Type B pancreatic cell (in vitro differentiated cells): ENCODE results near the gene FXYD5. TPM values are rescaled to one million over a fixed set of nuclear protein-coding genes. Genes with fewer than 3 reads are reported as not detected.

Experiments used
- DNase-seq: peaks from one replicate; pipeline ENCODE4 v3.0.0; 2021; ENCODE audit warnings: mixed read lengths; ENCODE audit not compliant: unreplicated experiment; ENCODE audit errors: extremely low spot score
- H3K27ac Mint-ChIP-seq: 2 replicates; pipeline ENCODE4 v1.8.0; 2021; ENCODE audit warnings: mild to moderate bottlenecking, mixed read lengths
- H3K27me3 Mint-ChIP-seq: 2 replicates; pipeline ENCODE4 v1.8.0; 2021; ENCODE audit warnings: mixed read lengths
- H3K36me3 Mint-ChIP-seq: 2 replicates; pipeline ENCODE4 v1.8.0; 2021; ENCODE audit warnings: mixed read lengths
- H3K4me1 Mint-ChIP-seq: one replicate; pipeline ENCODE4 v1.8.0; 2021; ENCODE audit warnings: mixed read lengths; ENCODE audit not compliant: unreplicated experiment
- H3K4me3 Mint-ChIP-seq: 2 replicates; pipeline ENCODE4 v1.8.0; 2021; ENCODE audit warnings: mild to moderate bottlenecking, mixed read lengths
- H3K9me3 Mint-ChIP-seq: 2 replicates; pipeline ENCODE4 v1.8.0; 2021; ENCODE audit warnings: mixed read lengths
- CTCF ChIP-seq: fragments of 200-600 bp; sonication (generic); conservative IDR thresholded peaks from 2 replicates; pipeline ENCODE4 v1.5.0; 2021; ENCODE audit warnings: antibody characterized with exemption, mild to moderate bottlenecking
- total RNA-seq: library from RNA; stranded (reverse); gene quantifications from 2 replicates; pipeline ENCODE4 v1.2.1, GENCODE V29; 2021; ENCODE audit warnings: low replicate concordance

Gene FXYD5
- total RNA-seq, 1 donor from 2014 or later, result 24.2 TPM

GRCh38 chr19:35133826-35134225, 20.7 kb upstream of the FXYD5 start:
- Mint-ChIP-seq H3K4me3 (no peak overlapping the region), H3K27ac (no peak overlapping the region), H3K36me3 (no peaks in the 10 kb centered on the region), H3K27me3 (peaks cover 5% of the 10 kb centered on the region), H3K4me1 (peaks cover 28% of the 10 kb centered on the region), H3K9me3 (peaks cover 11% of the 10 kb centered on the region)
- no peak for DNase-seq
- no peak for TF ChIP-seq CTCF

- Mint-ChIP-seq H3K4me1 (peaks cover 26% of the 10 kb centered on the region), H3K27ac (no peak within 1 kb of the TSS), H3K36me3 (no peaks in the 10 kb centered on the region), H3K27me3 (peaks cover 7% of the 10 kb centered on the region), H3K4me3 (peak within 1 kb of the TSS; percentile 45), H3K9me3 (peaks cover 11% of the 10 kb centered on the region)
- no peak for TF ChIP-seq CTCF
- DNase-seq, result no peak
These were observed 19.8 kb upstream of the FXYD5 start, which contains the start of gene LGI4 for GRCh38 chr19:35134601-35135242. TSS of gene LGI4 (minus strand) at chr19:35135059. CDS start at chr19:35134680, 379 bp downstream.

- H3K9me3 Mint-ChIP-seq, result peaks cover 11% of the 10 kb centered on the region
- H3K27me3 Mint-ChIP-seq, result peaks cover 8% of the 10 kb centered on the region
- no peaks in the 10 kb centered on the region for H3K36me3 Mint-ChIP-seq
- DNase-seq, result peak; percentile 84
- peaks cover 22% of the 10 kb centered on the region for H3K4me1 Mint-ChIP-seq
- peak overlapping the region; percentile 45 for H3K4me3 Mint-ChIP-seq
- TF ChIP-seq CTCF, result peak; percentile 98
- no peak overlapping the region for H3K27ac Mint-ChIP-seq
These were observed 19.1 kb upstream of the FXYD5 start for GRCh38 chr19:35135389-35135909.

- H3K36me3 Mint-ChIP-seq, result no peaks in the 10 kb centered on the region
- no peak overlapping the region for H3K27ac Mint-ChIP-seq
- DNase-seq, result no peak
- H3K4me3 Mint-ChIP-seq, result no peak overlapping the region
- H3K4me1 Mint-ChIP-seq, result peaks cover 29% of the 10 kb centered on the region
- no peak for TF ChIP-seq CTCF
- H3K27me3 Mint-ChIP-seq, result peaks cover 15% of the 10 kb centered on the region
- peaks cover 11% of the 10 kb centered on the region for H3K9me3 Mint-ChIP-seq
These were observed 18.3 kb upstream of the FXYD5 start for GRCh38 chr19:35136231-35136630.

- Mint-ChIP-seq H3K9me3 (peaks cover 11% of the 10 kb centered on the region), H3K36me3 (no peaks in the 10 kb centered on the region), H3K27ac (peak overlapping the region; percentile 56), H3K4me3 (no peak overlapping the region), H3K27me3 (peaks cover 24% of the 10 kb centered on the region), H3K4me1 (peaks cover 37% of the 10 kb centered on the region)
- no peak for TF ChIP-seq CTCF
- no peak for DNase-seq
These were observed 17.4 kb upstream of the FXYD5 start for GRCh38 chr19:35136977-35137702.
